ENCODE measurements around the gene CMTR1.

- no peak for TF ChIP-seq CTCF (IDR thresholded peaks at IDR 0.05)
- no peak for TF ChIP-seq POLR2A (IDR thresholded peaks at IDR 0.05)
These were observed 14.3 kb upstream of the CMTR1 start for GRCh38 chr6:37418722-37419121.

Measured in breast epithelium (tissue), 3 donors.